Endothelial cell (in vitro differentiated cells): Measurements from ENCODE around the gene NEURL1. TPM values are rescaled to one million over a fixed set of nuclear protein-coding genes. Genes with fewer than 3 reads are reported as not detected.

ENCODE experiments used
- DNase-seq: peaks from one replicate; pipeline ENCODE4 v3.0.0; 2021; ENCODE audit warnings: low spot score
- H3K27ac Mint-ChIP-seq: one replicate; pipeline ENCODE4 v1.8.0; 2021; ENCODE audit warnings: mixed read lengths, inconsistent platforms; ENCODE audit not compliant: unreplicated experiment
- H3K27me3 Mint-ChIP-seq: one replicate; pipeline ENCODE4 v1.8.0; 2021; ENCODE audit warnings: mild to moderate bottlenecking, moderate library complexity, mixed read lengths, inconsistent platforms; ENCODE audit not compliant: unreplicated experiment
- H3K36me3 Mint-ChIP-seq: one replicate; pipeline ENCODE4 v1.8.0; 2021; ENCODE audit warnings: mild to moderate bottlenecking, low read depth, mixed read lengths, inconsistent platforms; ENCODE audit not compliant: unreplicated experiment
- H3K4me1 Mint-ChIP-seq: one replicate; pipeline ENCODE4 v1.8.0; 2021; ENCODE audit warnings: mild to moderate bottlenecking, mixed read lengths, inconsistent platforms; ENCODE audit not compliant: unreplicated experiment
- H3K4me3 Mint-ChIP-seq: one replicate; pipeline ENCODE4 v1.8.0; 2021; ENCODE audit warnings: mild to moderate bottlenecking, mixed read lengths, inconsistent platforms; ENCODE audit not compliant: unreplicated experiment
- H3K9me3 Mint-ChIP-seq: one replicate; pipeline ENCODE4 v1.8.0; 2021; ENCODE audit warnings: mixed read lengths, inconsistent platforms; ENCODE audit not compliant: unreplicated experiment
- total RNA-seq: library from RNA; stranded (reverse); fragmentation: NEBNext Ultra II Directional; extraction: Animal tissue kit (Norgen Biotek cat#: 25700); gene quantifications from one replicate; pipeline ENCODE4 v1.2.1, GENCODE V29; 2021; ENCODE audit not compliant: unreplicated experiment
- TF ChIP-seq, protein P1 (sequence below): fragments of 200-600 bp; sonication (generic); IDR thresholded peaks from one replicate; pipeline ENCODE4 v1.5.0; 2021; ENCODE audit warnings: antibody characterized with exemption; ENCODE audit not compliant: unreplicated experiment

NEURL1 gene
- total RNA-seq, 1 donor from 2014 or later, result 0.69 TPM

DNA sequence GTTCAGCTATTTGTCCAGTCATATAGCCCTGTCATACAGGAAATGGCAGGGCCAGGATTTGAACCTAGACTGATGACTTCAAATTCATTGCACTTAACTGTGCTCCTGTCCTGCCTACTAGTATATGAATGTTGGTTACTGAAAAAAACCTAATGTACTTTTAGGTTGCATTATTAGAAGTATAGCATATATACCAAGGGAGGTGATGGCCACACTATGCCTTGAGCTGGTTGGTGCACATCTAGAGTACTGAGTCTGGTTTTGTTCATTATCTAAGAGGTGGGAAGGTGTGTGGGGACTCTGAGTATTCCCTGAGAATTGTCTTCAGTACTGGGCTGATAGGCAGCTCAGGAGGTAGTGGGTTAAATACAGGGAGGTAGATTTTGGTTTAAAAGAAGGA lies 88.0 kb downstream of the NEURL1 start:
- DNase-seq, result no peak
- Mint-ChIP-seq H3K27me3 (peaks cover 18% of the 10 kb centered on the region), H3K9me3 (no peaks in the 10 kb centered on the region), H3K4me3 (no peak overlapping the region), H3K36me3 (no peaks in the 10 kb centered on the region), H3K27ac (no peak overlapping the region), H3K4me1 (peaks cover 3% of the 10 kb centered on the region)
- TF ChIP-seq, protein P1, sequence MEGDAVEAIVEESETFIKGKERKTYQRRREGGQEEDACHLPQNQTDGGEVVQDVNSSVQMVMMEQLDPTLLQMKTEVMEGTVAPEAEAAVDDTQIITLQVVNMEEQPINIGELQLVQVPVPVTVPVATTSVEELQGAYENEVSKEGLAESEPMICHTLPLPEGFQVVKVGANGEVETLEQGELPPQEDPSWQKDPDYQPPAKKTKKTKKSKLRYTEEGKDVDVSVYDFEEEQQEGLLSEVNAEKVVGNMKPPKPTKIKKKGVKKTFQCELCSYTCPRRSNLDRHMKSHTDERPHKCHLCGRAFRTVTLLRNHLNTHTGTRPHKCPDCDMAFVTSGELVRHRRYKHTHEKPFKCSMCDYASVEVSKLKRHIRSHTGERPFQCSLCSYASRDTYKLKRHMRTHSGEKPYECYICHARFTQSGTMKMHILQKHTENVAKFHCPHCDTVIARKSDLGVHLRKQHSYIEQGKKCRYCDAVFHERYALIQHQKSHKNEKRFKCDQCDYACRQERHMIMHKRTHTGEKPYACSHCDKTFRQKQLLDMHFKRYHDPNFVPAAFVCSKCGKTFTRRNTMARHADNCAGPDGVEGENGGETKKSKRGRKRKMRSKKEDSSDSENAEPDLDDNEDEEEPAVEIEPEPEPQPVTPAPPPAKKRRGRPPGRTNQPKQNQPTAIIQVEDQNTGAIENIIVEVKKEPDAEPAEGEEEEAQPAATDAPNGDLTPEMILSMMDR, result no peak

DNA sequence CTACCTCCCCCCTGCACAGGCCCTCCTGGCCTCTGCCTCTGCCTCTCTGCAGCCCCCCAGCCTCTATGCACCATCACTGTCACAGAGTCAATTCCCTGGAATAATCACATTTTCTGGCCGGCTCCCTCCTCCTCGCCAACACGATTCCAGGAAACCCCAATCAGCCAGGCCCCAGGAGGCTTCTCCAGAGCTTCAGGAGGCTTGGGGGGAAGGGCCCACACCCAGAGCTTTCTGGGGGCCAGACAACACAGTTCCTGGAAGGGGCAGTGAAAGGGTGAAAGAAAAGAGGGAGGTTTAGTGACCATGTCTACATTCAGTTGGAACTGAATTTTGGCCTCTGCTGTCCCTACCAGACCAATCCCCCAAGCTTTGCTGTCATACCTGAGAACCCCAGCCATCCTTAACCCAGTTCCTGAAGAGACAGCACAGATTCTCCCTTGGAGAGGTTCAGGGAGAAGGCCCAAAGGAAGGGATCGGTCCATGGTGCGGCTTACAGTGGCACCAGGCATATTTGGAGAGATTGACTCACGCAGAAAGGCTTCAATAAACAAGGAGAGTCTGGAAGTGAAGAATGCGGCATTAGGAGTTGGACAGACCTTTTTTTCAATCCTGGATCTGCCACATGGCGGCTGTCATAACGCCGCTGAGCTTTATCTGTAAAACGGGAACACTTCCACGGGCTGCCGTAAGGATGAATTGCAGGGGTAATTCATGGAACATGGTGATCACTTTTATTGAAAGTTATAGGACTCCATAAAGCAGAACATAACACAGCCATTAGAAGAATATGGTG lies 89.0 kb downstream of the NEURL1 start:
- peaks cover 3% of the 10 kb centered on the region for H3K4me1 Mint-ChIP-seq
- no peak for DNase-seq
- H3K27me3 Mint-ChIP-seq, result peaks cover 20% of the 10 kb centered on the region
- no peaks in the 10 kb centered on the region for H3K9me3 Mint-ChIP-seq
- peaks cover 2% of the 10 kb centered on the region for H3K36me3 Mint-ChIP-seq
- no peak overlapping the region for H3K4me3 Mint-ChIP-seq
- no peak overlapping the region for H3K27ac Mint-ChIP-seq
- TF ChIP-seq, protein P1, result no peak

DNA sequence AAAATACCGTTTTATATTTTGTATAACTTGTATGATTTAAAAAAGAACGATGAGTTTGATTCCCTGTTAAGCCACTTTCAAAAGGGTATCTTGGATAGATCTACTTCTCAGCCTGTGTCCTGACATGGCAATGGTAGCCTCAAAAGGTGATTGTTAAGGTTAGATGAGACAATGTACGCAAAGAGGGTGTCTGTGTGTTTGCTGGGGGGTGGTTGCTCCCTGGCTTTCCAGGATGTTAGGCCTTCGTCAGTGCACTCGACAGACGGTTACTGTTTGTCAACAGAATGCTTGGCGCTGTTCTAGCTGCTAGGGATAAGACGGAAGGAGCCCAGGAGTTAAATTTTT lies 90.3 kb downstream of the NEURL1 start:
- Mint-ChIP-seq H3K27me3 (peaks cover 19% of the 10 kb centered on the region), H3K4me1 (peaks cover 8% of the 10 kb centered on the region), H3K4me3 (no peak overlapping the region), H3K9me3 (no peaks in the 10 kb centered on the region), H3K27ac (no peak overlapping the region), H3K36me3 (peaks cover 4% of the 10 kb centered on the region)
- DNase-seq, result no peak
- TF ChIP-seq, protein P1, result no peak

DNA sequence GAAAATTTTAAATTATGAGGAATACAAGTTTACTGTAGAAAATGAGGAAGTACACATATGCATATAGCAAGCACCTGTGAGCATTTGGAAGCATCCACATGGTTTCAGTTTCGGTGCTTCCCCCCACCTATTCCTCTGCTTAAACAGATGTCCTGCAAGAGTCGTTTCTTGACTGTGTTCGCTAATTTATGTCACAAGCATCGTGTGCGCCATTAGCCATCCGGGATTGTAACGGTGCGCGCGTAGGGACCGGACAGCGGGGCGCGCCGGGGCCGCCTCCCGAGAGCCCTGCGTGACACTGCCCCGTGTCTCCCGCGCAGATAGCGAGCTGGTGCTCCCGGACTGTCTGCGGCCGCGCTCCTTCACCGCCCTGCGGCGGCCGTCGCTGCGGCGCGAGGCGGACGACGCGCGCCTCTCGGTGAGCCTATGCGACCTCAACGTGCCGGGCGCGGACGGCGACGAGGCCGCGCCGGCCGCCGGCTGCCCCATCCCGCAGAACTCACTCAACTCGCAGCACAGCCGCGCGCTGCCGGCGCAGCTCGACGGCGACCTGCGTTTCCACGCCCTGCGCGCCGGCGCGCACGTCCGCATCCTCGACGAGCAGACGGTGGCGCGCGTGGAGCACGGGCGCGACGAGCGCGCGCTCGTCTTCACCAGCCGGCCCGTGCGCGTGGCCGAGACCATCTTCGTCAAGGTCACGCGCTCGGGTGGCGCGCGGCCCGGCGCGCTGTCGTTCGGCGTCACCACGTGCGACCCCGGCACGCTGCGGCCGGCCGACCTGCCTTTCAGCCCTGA lies 90.9 kb downstream of the NEURL1 start:
- H3K27ac Mint-ChIP-seq, result no peak overlapping the region
- DNase-seq, result no peak

More for the DNA sequence above, 90.9 kb downstream of the NEURL1 start:
- Mint-ChIP-seq H3K4me1 (peaks cover 10% of the 10 kb centered on the region), H3K36me3 (peaks cover 4% of the 10 kb centered on the region), H3K4me3 (no peak overlapping the region), H3K9me3 (no peaks in the 10 kb centered on the region), H3K27me3 (peaks cover 21% of the 10 kb centered on the region)
- TF ChIP-seq, protein P1, result no peak
